Natural killer cell (primary cell): ENCODE measurements around the gene FOXO6. TPM values are rescaled to one million over a fixed set of nuclear protein-coding genes. Genes with fewer than 3 reads are reported as not detected.

ENCODE experiments used
- ATAC-seq, 3 donors: fragments of 150-1000 bp in 2 of 3; fragments of 200-7000 bp in 1 of 3; cut with Tn5 transposase; 1 replicate in 1 of 3; 2 replicates in 2 of 3; pipeline ENCODE4 v1.10.0; 2021; ENCODE audit warnings: mild to moderate bottlenecking in 2 of 3, moderate library complexity in 2 of 3
- DNase-seq, 2 donors: peaks; one replicate each; pipeline versions ENCODE4 v3.0.0 to v3.0.0-alpha.2; 2013 to 2021; ENCODE audit warnings: mixed read lengths in 1 of 2
- H3K27ac ChIP-seq: one replicate; pipeline ENCODE4 v1.5.1; 2013; ENCODE audit warnings: mild to moderate bottlenecking, low read length
- H3K27me3 ChIP-seq: one replicate; pipeline ENCODE4 v1.6.1; 2013; ENCODE audit warnings: low read length; ENCODE audit not compliant: control insufficient read depth, insufficient read depth
- H3K36me3 ChIP-seq: one replicate; pipeline ENCODE4 v1.6.1; 2013; ENCODE audit warnings: low read length; ENCODE audit not compliant: control insufficient read depth, insufficient read depth
- H3K4me1 ChIP-seq: one replicate; pipeline ENCODE4 v1.6.1; 2013; ENCODE audit warnings: low read length; ENCODE audit not compliant: control insufficient read depth, insufficient read depth
- H3K4me3 ChIP-seq: one replicate; pipeline ENCODE4 v1.5.1; 2013; ENCODE audit warnings: low read length
- H3K9me3 ChIP-seq: one replicate; pipeline ENCODE4 v1.6.1; 2013; ENCODE audit warnings: low read length; ENCODE audit not compliant: control insufficient read depth, insufficient read depth
- H3K27ac Mint-ChIP-seq, 2 donors: one replicate each; pipeline ENCODE4 v1.8.0; 2022; ENCODE audit warnings: mild to moderate bottlenecking in 2 of 2, mixed read lengths in 2 of 2, moderate library complexity in 1 of 2
- H3K27me3 Mint-ChIP-seq, 2 donors: one replicate each; pipeline ENCODE4 v1.8.0; 2022; ENCODE audit warnings: low read depth in 2 of 2, mixed read lengths in 2 of 2
- H3K36me3 Mint-ChIP-seq: one replicate; pipeline ENCODE4 v1.8.0; 2022; ENCODE audit warnings: mixed read lengths
- H3K4me1 Mint-ChIP-seq, 2 donors: one replicate each; pipeline ENCODE4 v1.8.0; 2022; ENCODE audit warnings: mixed read lengths in 2 of 2
- H3K4me3 Mint-ChIP-seq: one replicate; pipeline ENCODE4 v1.8.0; 2022; ENCODE audit warnings: mild to moderate bottlenecking, moderate library complexity, mixed read lengths
- H3K9me3 Mint-ChIP-seq, 2 donors: one replicate each; pipeline ENCODE4 v1.8.0; 2022; ENCODE audit warnings: mixed read lengths in 2 of 2
- CTCF ChIP-seq: fragments of 200-600 bp; IDR thresholded peaks from one replicate; pipeline ENCODE4 v1.8.0; 2022; ENCODE audit warnings: antibody characterized with exemption
- WGBS: methylation state at CpG from one replicate; pipeline ENCODE4 v1.1.7; 2013; ENCODE audit warnings: missing lambda C conversion rate; ENCODE audit not compliant: insufficient coverage; 5-methylcytosine and 5-hydroxymethylcytosine counted together
- intact Hi-C: fragments of 100-400 bp; cut with micrococcal nuclease; formaldehyde crosslinking; loops from one replicate; pipeline ENCODE4 v1.14.2; 2022
- total RNA-seq, 4 donors: library from RNA; stranded (reverse); fragments of 120-200 nt in 1 of 4; gene quantifications; one replicate each; pipeline versions ENCODE4 v1.2.3 to v1.2.4, GENCODE V29; 2013 to 2022

Gene FOXO6
- total RNA-seq, 3 donors from 2014 or later (not counting 1 experiment from before 2014, with no cell fraction given): 1.2 to 3.3 (median 1.7) TPM

GRCh38 chr1:41317361-41317760, 43.9 kb upstream of the FOXO6 start:
- ATAC-seq: no peak
- H3K4me1 Mint-ChIP-seq: peaks cover 12 to 25% of the 10 kb centered on the region in 2 donors
- Histone ChIP-seq H3K36me3 (no peaks in the 10 kb centered on the region), H3K27me3 (no peaks in the 10 kb centered on the region), H3K4me1 (peaks cover 7% of the 10 kb centered on the region), H3K9me3 (no peaks in the 10 kb centered on the region), H3K27ac (no peak overlapping the region), H3K4me3 (no peak overlapping the region)
- no peak overlapping the region for H3K4me3 Mint-ChIP-seq
- no peak for TF ChIP-seq CTCF
- H3K36me3 Mint-ChIP-seq: no peaks in the 10 kb centered on the region
- no peak overlapping the region for H3K27ac Mint-ChIP-seq
- 98% methylated on average over 5 of the region's 6 CpGs for WGBS
- intact Hi-C loops: no loop called here
- peaks cover 0 to 7% of the 10 kb centered on the region in 2 donors for H3K27me3 Mint-ChIP-seq
- no peaks in the 10 kb centered on the region for H3K9me3 Mint-ChIP-seq
- no peak for DNase-seq

- Histone ChIP-seq H3K9me3 (no peaks in the 10 kb centered on the region), H3K4me3 (no peak overlapping the region), H3K4me1 (peaks cover 12% of the 10 kb centered on the region), H3K36me3 (no peaks in the 10 kb centered on the region), H3K27me3 (no peaks in the 10 kb centered on the region), H3K27ac (no peak overlapping the region)
- Mint-ChIP-seq H3K9me3 (no peaks in the 10 kb centered on the region), H3K27me3 (peaks cover 0 to 7% of the 10 kb centered on the region in 2 donors), H3K4me3 (no peak overlapping the region), H3K36me3 (no peaks in the 10 kb centered on the region), H3K27ac (no peak overlapping the region), H3K4me1 (peaks cover 13 to 27% of the 10 kb centered on the region in 2 donors)
- DNase-seq: no peak
- no peak for ATAC-seq
- intact Hi-C loops: no loop called here
- WGBS: 100% methylated on average over 1 of the region's 1 CpG
- no peak for TF ChIP-seq CTCF
These were observed 43.1 kb upstream of the FOXO6 start for GRCh38 chr1:41318135-41318534.

GRCh38 chr1:41319106-41319755, 42.0 kb upstream of the FOXO6 start:
- 96% methylated on average over 2 of the region's 2 CpGs for WGBS
- H3K36me3 ChIP-seq: no peaks in the 10 kb centered on the region
- no peak for TF ChIP-seq CTCF
- intact Hi-C loops: no loop called here
- H3K9me3 Mint-ChIP-seq: no peaks in the 10 kb centered on the region
- no peak overlapping the region for H3K4me3 ChIP-seq
- peaks cover 0 to 7% of the 10 kb centered on the region in 2 donors for H3K27me3 Mint-ChIP-seq
- H3K4me1 ChIP-seq: peaks cover 12% of the 10 kb centered on the region
- H3K27me3 ChIP-seq: no peaks in the 10 kb centered on the region
- ATAC-seq (no peak), DNase-seq (no peak)
- H3K9me3 ChIP-seq: no peaks in the 10 kb centered on the region
- H3K27ac Mint-ChIP-seq: no peak overlapping the region
- no peak overlapping the region for H3K4me3 Mint-ChIP-seq
- H3K36me3 Mint-ChIP-seq: no peaks in the 10 kb centered on the region
- H3K27ac ChIP-seq: no peak overlapping the region
- peaks cover 8 to 27% of the 10 kb centered on the region in 2 donors for H3K4me1 Mint-ChIP-seq
